Stimulated activated CD8-positive, alpha-beta memory T cell treated with anti-CD3 and anti-CD28 coated beads, Interleukin-7, amount 100 ng/mL, for 1 hour (primary cell): ENCODE results near the gene ADISSP.
A peak's percentile ranks its signal among the peaks of the same experiment; 100 is the strongest.

Source experiments
- DNase-seq, 2 donors: peaks; one replicate each; pipeline ENCODE4 v3.0.0-alpha.2; 2020; ENCODE audit warnings: low read depth in 2 of 2

ADISSP gene

GRCh38 chr20:3767427-3768341, at the start of gene ADISSP:
TSS of gene ADISSP (minus strand) at chr20:3767753. CDS start at chr20:3760100, 7,653 bp downstream.
- DNase-seq = peak; percentile 88 to 93

- no peak for DNase-seq
Observed at GRCh38 chr20:3815703-3816315, 48.3 kb upstream of the ADISSP start.

DNA sequence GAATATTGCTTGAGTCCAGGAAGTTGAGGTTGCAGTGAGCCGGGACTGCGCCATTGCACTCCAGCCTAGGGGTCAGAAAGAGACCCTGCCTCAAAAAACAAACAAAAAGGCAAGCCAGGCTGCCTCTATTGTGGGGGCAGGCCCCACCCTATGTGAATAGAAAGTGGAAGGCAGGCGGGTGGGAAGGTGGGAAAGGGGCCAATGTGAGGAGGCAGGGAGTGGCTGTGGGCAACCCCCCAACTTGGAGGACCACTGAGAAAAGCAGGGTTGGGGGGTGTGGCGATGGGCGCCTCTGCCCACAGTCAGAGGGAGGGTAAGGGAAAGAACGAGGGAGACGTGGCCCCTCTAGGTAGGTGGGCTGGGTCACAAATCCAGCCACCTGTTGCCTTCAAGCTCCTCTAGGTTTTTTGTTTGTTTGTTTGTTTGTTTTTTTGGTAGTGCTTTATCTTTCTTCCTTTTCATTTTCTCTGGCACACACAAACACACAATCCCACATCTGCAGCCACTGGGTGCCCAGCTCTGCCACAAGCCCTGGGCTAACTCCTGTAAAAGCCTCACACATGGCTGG, 47.5 kb upstream of the ADISSP start:
- no peak for DNase-seq

GRCh38 chr20:3813848-3814581, 46.5 kb upstream of the ADISSP start:
- DNase-seq = no peak

DNA sequence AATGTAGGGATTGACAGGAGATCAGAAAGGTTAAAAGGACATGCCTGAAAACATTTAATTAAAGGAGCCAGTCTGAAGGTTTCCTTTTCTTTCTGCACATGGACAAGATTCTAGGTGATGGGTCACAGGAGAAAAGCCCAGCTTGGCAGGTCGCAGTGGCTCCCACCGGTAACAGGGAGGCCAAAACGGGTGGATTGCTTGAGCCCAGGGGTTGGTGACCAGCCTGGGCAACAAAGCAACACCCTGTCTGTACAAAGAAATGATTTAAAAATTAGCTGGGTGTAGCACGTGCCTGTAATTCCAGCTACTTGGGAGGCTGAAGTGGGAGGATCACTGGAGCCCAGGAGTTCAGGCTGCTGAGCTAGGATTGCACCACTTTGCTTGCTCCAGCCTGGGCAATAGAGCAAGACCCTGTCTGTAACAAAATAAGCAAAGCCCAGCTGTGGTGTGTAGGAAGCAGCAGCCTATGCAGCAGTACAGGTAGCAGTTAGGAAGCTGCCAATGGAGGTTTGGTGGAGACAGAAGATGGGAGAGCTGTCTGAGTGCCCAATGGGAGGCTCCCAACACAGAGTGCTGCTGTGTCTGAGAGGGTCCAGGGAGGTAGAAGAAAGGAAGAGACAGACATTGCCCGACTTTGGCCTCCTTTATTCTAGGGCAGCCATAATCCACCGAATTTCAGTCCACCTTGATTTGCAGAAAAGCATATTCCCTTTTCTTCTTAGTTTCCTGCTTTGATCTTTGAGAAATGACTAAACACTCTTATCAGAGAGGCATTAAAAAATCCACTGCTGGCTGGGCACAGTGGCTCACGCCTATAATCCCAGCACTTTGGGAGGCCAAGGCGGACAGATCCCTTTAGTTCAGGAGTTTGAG, 45.7 kb upstream of the ADISSP start:
- DNase-seq = no peak

DNA sequence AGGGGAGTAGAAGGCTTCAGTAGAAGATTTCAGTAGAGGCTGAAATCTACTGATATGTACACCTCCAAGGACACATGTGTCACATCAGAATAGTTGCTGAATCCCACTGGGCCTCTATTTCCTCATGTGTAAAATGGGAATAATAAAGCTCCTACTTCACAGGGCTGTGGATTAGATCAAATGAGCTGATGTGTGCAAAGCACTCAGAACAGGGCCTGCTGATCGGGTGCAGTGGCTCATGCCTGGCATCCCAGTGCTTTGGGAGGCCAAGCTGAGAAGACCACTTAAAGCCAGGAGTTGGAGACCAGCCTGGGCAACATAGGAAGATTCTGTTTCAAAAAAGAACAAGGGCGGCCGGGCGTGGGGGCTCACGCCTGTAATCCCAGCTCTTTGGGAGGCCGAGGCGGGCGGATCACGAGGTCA, 44.7 kb upstream of the ADISSP start:
- DNase-seq = no peak

DNA sequence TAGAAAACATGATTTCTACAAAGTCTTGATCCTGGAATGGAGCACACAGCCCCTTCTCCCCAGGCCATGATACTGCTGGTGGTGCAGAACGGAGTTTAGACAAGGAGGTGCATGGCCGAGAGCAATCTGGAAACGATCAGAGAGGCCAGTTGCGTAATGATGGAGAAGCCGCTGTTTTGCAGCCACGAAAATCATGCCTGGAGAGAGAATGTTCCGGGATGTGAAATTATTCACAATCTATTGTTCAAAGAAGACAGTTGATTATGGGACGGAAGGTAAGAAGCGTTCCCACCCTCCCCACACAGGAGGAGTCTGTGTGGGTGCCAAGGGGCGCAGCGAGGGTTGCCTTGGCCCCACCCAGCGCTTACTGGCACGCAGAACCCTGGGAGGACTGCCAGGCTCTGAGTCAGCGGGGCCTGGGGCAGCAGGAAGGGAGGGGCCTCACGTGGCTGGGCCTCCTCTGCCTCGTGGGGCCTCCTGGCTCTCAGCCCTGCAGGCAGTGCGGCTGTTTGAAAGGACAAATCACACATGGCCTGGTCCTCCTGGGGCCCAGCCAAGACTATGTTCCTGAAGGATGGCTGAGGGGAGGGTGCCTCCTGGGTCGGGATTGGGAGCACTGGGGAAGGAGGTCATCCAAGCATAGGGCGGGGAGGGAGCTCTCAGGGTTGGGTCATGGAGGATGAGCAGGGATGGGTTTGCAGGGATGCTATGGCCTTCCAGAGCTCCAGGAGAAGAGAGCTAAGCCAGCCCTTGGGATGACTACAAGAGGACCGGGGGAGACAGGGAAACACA, 44.1 kb upstream of the ADISSP start:
- peak; percentile 81 to 84 for DNase-seq

DNA sequence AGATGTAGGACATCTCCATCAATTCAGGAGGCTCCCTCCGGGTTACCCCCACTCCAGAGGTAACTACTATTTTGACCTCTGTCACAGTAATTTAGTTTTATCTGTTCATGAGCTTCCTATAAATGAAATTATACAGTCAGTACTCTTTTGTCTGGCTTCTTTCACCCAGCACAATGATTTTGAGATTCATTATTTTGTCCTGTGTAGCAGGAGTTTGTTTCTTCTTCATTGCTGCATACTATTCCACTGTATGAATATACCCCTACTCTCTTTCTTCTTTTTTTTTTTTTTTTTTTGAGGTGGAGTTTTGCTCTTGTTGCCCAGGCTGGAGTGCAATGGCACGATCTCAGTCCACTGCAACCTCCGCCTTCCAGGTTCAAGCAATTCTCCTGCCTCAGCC, 41.0 kb upstream of the ADISSP start:
- no peak for DNase-seq

DNA sequence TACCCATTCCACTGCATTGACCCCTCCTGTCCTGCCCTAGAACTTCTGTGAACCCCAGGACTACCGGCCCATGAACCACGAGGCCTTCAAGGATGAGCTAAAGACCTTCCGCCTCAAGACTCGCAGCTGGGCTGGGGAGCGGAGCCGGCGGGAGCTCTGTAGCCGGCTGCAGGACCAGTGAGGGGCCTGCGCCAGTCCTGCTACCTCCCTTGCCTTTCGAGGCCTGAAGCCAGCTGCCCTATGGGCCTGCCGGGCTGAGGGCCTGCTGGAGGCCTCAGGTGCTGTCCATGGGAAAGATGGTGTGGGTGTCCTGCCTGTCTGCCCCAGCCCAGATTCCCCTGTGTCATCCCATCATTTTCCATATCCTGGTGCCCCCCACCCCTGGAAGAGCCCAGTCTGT, 37.2 kb upstream of the ADISSP start:
- DNase-seq = no peak

- no peak for DNase-seq
Observed at GRCh38 chr20:3804254-3804751, 36.8 kb upstream of the ADISSP start.

DNA sequence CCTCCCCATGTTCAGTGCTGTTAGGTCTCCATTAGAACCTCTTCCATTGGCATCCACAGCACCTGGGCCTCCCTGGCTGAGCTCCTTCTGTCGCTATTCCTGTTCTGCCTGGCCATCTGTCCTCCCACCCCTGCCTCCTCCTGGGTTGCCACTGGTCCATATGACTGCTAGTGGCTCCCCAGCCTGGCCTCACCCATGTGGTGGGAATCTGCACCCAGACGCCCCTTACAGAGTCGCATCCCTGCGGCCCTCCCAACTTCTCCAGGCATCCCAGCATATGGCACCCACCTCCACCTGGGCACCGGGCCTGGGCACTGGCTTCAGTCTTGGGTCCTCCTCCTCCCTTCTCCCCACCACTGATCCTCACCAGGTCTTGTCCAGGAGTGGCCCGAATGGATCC, 36.3 kb upstream of the ADISSP start:
- no peak for DNase-seq

DNA sequence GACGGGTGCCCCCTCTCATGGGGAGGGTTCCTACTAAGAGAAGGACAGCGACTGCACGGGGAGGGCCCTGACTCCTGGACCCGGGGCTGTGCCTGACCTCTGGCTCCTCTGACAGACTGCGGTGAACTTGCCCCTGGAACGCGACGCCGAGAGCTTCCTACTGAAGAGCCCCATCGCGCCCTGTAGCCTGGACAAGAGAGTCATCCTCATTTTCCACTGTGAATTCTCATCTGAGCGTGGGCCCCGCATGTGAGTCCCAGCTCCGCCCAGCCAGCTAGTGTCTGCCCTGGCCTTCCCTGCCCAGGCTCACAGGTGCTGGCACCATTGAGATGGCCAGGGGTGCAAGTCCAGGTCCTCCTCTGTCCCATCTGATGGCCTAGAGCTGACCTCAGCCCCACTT, 35.7 kb upstream of the ADISSP start:
- DNase-seq = no peak

DNA sequence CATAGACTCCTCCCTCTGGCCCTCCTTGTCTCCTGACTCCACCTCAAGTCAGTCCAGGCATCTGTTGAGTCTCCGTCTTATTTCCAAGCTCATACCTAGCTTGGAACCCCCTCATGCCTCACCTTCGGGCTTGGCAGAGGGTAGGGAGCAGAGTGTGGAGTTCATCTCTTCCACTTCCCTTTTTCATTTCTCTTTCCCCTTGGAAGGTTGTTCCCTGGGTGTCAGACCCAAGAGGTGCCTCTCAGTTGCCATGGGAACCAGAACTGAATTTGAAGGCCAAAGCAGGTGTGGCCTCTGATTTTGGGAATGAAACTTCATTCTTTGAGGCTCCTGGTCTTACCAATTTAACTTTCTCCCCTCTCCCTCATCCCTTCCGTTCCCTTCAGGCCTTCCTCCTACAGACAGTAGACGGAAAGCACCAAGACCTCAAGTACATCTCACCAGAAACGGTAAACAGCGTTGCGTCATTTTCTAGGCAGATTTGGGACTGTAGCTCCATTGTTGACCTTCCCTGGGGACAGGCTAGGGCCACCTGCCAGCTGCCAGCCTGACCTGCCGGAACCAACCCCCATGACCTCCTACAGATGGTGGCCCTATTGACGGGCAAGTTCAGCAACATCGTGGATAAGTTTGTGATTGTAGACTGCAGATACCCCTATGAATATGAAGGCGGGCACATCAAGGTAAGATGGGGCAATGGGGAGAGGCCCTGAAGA, 35.1 kb upstream of the ADISSP start:
- DNase-seq = no peak

DNA sequence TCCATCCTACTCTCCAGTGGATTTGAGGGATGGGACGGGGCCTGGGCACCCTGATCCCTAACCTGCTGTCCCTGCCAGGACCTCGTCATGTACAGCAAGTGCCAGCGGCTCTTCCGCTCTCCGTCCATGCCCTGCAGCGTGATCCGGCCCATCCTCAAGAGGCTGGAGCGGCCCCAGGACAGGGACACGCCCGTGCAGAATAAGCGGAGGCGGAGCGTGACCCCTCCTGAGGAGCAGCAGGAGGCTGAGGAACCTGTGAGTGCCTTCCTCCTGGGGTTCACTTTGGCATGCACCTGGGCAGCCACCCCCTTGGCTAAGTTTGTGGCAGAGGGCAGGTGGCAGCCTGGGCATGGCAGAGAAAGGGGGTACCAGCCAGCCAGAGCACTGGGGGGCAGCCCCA, 34.3 kb upstream of the ADISSP start:
- DNase-seq = no peak

DNA sequence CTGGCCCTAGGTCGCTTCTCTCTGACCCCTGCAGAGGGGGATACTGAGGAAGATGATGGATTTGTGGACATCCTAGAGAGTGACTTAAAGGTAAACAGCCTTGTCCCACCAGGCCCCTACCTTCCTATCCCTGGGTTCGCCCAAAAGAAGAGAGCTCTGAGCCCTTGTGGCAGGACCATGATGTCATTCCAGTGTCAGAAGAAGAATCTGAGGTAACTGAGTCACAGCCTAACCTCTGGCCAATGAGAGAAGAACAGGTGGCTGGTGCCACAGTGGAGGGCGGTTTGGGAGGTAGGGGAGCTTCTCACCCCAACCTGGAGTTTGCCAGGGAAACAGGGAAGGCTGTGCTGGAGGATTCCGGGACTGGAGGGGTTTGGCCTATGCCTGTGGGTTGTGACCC, 33.7 kb upstream of the ADISSP start:
- no peak for DNase-seq

DNA sequence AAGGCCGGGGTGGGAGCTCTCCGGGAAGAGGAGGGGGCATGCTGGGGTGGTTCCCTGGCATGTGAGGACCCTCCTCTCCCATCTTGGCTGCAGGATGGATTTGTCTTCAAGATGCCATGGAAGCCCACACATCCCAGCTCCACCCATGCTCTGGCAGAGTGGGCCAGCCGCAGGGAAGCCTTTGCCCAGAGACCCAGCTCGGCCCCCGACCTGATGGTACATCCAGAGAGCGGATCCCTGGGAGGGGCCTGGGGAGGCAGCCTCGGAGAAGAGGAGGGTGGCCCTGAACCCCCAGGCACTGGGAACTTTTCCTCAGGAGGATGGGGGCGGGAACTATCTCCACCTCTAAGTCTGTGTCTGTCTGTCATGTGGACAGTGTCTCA, 33.3 kb upstream of the ADISSP start:
- DNase-seq = no peak

- DNase-seq = no peak
Observed at GRCh38 chr20:3800256-3800877, 32.8 kb upstream of the ADISSP start.

DNA sequence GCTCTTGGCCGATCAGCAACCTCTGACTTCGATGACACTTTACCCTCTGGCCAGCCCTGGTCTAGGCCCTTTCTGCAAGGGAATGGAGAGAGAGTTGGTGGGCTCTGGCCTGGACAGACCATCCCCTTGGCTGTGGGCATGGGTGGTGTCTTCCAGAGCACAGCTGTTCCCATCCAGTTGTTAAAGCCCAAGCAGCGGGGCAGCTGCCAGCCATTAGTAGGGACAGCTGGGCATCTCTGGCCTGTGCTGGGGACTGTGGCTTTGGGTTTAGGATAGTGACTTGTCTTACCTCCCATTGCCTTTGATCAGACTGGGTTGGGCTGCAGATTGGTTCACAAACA, 31.3 kb upstream of the ADISSP start:
- no peak for DNase-seq

DNA sequence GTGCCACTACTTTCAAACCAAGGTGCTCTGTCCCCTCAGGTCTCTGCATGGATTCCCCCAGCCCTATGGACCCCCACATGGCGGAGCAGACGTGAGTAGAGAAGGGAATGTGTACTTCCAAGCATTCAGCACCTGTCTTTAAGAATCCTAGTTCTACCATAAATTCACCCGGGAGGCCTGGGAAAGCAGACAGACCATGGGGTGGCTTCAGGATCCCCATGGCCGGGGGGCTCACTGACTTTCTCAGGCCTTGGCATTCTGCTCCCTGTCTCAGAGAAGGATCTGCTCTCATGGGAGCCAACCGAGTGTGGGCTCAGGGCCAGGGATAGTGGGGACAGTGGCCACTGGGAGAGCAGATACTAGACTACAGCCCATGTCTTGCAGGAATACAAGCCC, 30.8 kb upstream of the ADISSP start:
- no peak for DNase-seq
